GM19463 (cell line): ENCODE measurements around the gene CDR2L.
"Not testable (repeated sequence)": the region's sequence is repeated elsewhere in the genome, so short reads cannot be mapped to it uniquely, and the experiment has no call there.

Source experiments
- ATAC-seq: cut with Tn5 transposase; IDR thresholded peaks from one replicate; pipeline ENCODE4 v1.9.1; 2021; ENCODE audit warnings: mild to moderate bottlenecking, moderate library complexity; ENCODE audit not compliant: unreplicated experiment

The CDR2L gene

GRCh38 chr17:74957935-74958740 lies 29.3 kb upstream of the CDR2L start:
- no peak for ATAC-seq

GRCh38 chr17:74959826-74960515 lies 27.5 kb upstream of the CDR2L start:
- no peak for ATAC-seq

- ATAC-seq = no peak
Measured at GRCh38 chr17:74960570-74961342, 26.7 kb upstream of the CDR2L start.

- ATAC-seq = no peak
Measured at GRCh38 chr17:74961657-74962350, 25.6 kb upstream of the CDR2L start.

- ATAC-seq = no peak
Measured at GRCh38 chr17:74962622-74963394, 24.6 kb upstream of the CDR2L start.

- no peak for ATAC-seq
Measured at GRCh38 chr17:74963656-74964055, 23.8 kb upstream of the CDR2L start.

- no peak for ATAC-seq
Measured at GRCh38 chr17:74964246-74964761, 23.1 kb upstream of the CDR2L start.

GRCh38 chr17:74964988-74965622 lies 22.3 kb upstream of the CDR2L start:
- ATAC-seq = no peak

GRCh38 chr17:74968361-74968780 lies 19.1 kb upstream of the CDR2L start:
- no peak for ATAC-seq

GRCh38 chr17:74969501-74969900 lies 17.9 kb upstream of the CDR2L start:
- ATAC-seq = not testable (repeated sequence)

GRCh38 chr17:74970395-74970794 lies 17.0 kb upstream of the CDR2L start:
- no peak for ATAC-seq

GRCh38 chr17:74971069-74971841 lies 16.2 kb upstream of the CDR2L start:
- no peak for ATAC-seq

GRCh38 chr17:74971842-74972106 lies 15.7 kb upstream of the CDR2L start:
- no peak for ATAC-seq

- ATAC-seq = no peak
Measured at GRCh38 chr17:74972107-74972972, 15.1 kb upstream of the CDR2L start, which contains the start of gene HID1. HID1 (minus strand) TSS chr17:74972759; CDS start chr17:74972656, 103 bp downstream.

GRCh38 chr17:74972973-74973328 lies 14.5 kb upstream of the CDR2L start:
- ATAC-seq = no peak

- no peak for ATAC-seq
Measured at GRCh38 chr17:74975943-74976342, 11.5 kb upstream of the CDR2L start.

- ATAC-seq = no peak
Measured at GRCh38 chr17:74977802-74978201, 9.6 kb upstream of the CDR2L start.

GRCh38 chr17:74978240-74978639 lies 9.2 kb upstream of the CDR2L start:
- no peak for ATAC-seq
